Measurements from ENCODE around the gene SNX5. TPM values are rescaled to one million over a fixed set of nuclear protein-coding genes. Genes with fewer than 3 reads are reported as not detected.

Gene SNX5
- total RNA-seq, 2 donors from 2014 or later, result 114 to 255 TPM

DNA sequence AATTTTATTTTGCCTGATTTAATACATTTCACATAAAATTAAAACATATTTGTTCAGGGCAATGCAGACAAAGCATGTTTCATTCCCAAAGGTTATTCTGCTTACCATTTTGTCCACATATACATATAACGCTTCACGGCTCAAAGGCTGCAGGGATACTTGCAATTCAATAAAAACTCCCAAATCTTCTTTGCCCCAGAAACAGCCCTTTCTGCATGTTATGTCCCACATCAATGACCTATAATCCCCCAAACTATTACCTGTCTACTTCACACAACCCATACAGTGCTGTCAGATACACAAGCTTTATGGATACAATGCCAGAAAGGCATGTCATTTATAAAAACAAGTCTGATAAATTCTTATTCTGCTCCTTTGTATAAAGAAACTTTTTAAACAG lies 20.2 kb downstream of the SNX5 start:
- Mint-ChIP-seq H3K4me3 (no peak overlapping the region), H3K27ac (peak overlapping the region; percentile 7 to 15), H3K27me3 (no peaks in the 10 kb centered on the region), H3K9me3 (no peaks in the 10 kb centered on the region), H3K4me1 (ENCODE audit: low read depth in 2 of 2) (peaks cover 6 to 11% of the 10 kb centered on the region in 2 donors), H3K36me3 (peaks cover 54% of the 10 kb centered on the region)
- DNase-seq (ENCODE audit: low spot score) (no peak), ATAC-seq (no peak)

DNA sequence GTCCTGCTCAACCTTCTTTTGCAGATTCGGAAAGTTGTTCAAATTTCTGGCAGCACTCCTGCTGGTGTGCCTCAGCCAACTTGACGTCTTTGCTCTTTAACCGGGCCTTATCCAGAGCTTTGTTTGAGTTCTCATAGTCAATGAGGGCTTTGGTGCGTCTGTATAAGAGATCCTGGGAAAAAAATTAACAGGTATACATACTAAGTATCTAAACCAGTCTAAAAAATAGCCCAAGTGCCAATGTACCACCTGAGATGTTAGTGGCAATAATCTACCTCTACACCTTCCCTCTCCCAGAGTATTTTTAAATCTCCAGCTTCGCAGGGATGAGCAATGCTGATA lies 21.1 kb downstream of the SNX5 start:
- no peak overlapping the region for H3K4me3 Mint-ChIP-seq
- H3K27me3 Mint-ChIP-seq, result no peaks in the 10 kb centered on the region
- DNase-seq (ENCODE audit: low spot score), result no peak
- no peaks in the 10 kb centered on the region for H3K9me3 Mint-ChIP-seq
- ATAC-seq, result no peak
- peaks cover 53% of the 10 kb centered on the region for H3K36me3 Mint-ChIP-seq
- H3K4me1 Mint-ChIP-seq (ENCODE audit: low read depth in 2 of 2), result peaks cover 6 to 8% of the 10 kb centered on the region in 2 donors
- H3K27ac Mint-ChIP-seq, result no peak overlapping the region

DNA sequence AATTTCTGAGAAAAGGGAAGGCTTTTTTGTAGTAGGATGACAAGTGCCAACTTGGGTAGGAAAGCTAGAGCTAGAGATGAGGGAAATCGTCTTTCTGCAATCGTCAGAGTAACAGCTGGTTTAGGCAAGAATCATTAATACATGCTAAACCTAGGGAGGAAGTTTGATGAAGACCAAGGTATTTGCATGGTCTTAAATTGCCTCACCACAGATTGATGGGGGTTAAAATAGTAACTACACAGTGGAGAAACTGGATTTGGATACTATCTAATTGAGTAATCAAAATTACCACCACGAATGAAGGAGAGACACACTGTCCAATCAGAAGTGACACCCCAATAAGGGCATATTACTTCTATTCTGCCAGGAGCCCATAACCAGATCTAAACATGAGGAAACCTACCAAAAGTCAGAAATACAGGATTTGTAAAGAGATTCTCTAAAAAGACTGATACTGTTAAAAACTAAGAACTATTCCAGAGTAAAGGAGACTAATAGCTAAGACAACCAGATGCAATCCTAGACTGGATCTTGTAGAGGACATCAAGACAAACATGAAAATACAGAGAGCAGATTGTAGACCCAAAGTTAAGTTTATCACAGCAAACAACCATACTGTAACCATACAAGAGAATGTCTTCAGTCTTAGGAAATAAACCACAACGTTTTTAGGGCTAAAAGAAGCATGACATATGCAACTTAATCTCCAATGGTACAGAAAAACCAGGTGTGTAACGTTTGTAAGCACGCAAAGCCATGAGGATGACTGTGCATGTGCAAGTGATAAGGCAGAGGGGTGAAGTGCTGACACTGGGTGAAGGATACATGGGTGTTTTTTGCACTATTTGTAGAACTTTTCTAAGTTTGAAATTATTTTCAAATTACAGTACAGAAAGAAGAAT lies 21.8 kb downstream of the SNX5 start:
- no peaks in the 10 kb centered on the region for H3K27me3 Mint-ChIP-seq
- no peak overlapping the region for H3K4me3 Mint-ChIP-seq
- no peaks in the 10 kb centered on the region for H3K9me3 Mint-ChIP-seq
- H3K27ac Mint-ChIP-seq, result peak overlapping the region in 1 of 2 donors; percentile 40
- ATAC-seq (no peak), DNase-seq (ENCODE audit: low spot score) (no peak)
- H3K4me1 Mint-ChIP-seq (ENCODE audit: low read depth in 2 of 2), result peaks cover 6 to 8% of the 10 kb centered on the region in 2 donors
- peaks cover 54% of the 10 kb centered on the region for H3K36me3 Mint-ChIP-seq

DNA sequence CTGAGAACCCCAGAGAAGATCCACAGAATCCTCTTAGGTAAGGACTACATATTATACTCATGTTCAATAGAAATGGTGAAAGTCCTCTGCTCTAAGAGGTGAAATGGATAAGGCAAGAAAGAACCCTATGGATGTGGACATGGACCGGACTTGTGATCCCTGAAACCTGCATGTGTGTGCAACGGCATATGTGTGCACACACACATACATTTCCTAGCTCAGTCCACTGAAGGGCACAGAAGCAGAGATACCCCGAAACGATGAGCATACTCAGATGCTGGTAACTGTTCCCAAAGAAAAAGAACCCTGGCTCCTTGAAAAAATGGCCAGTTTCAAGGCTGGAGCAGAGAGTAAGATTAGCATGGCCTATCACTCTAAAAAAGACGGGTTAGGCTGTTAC lies 22.6 kb downstream of the SNX5 start:
- Mint-ChIP-seq H3K9me3 (no peaks in the 10 kb centered on the region), H3K4me1 (ENCODE audit: low read depth in 2 of 2) (peaks cover 6 to 8% of the 10 kb centered on the region in 2 donors), H3K27me3 (no peaks in the 10 kb centered on the region), H3K27ac (peak overlapping the region in 1 of 2 donors; percentile 40), H3K4me3 (no peak overlapping the region), H3K36me3 (peaks cover 54% of the 10 kb centered on the region)
- ATAC-seq (no peak), DNase-seq (ENCODE audit: low spot score) (no peak)

DNA sequence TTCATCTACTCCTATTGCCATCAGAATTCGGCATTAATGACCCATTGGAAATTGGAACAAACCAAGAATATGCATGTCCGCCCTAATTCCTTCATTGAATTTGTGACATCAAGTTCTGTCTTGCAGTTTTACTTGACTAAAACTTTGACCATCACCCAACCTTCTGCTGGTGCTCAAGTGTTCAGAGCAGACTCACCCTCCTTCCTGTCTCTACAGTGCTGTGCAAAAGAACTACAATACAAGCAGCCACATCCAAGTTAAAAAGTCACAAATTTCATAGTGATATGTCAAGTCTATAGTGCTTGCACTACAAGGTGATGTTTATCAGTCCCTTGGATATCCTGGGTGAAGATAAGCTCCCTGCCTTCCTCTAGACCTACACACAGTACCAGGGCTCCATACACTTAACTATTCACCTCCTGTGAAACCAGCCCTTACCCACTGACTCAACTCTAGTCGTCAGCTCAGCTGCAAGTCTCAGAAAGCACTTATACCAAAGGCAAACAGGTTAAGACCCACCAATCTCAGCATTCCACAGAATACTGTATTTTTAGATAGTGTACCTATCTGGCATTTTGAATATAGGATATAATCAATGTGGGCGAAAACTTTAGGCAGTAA lies 23.6 kb downstream of the SNX5 start:
- no peak overlapping the region for H3K4me3 Mint-ChIP-seq

DNA sequence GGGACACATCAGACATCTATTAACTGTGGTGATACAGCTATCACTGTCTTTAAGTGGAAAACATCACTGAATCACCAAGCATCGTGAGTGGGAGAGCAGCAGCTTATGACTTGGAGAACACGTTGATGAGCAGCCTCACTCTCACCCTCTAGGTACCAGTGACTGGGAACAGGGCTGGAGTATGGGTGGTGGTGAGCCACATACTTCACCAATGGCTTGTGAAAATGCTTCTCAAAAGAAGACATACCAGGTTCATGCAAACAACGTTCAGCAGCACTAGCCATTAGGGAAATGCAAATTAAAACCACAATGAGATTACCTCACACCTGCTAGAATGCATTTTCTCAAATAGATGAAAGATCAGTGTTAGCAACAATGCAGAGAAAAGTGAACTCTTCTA lies 25.3 kb downstream of the SNX5 start:
- no peak for DNase-seq (ENCODE audit: low spot score)
- ATAC-seq, result no peak
- H3K9me3 Mint-ChIP-seq, result no peaks in the 10 kb centered on the region
- H3K27me3 Mint-ChIP-seq, result no peaks in the 10 kb centered on the region
- H3K4me3 Mint-ChIP-seq, result no peak overlapping the region
- H3K36me3 Mint-ChIP-seq, result peaks cover 42% of the 10 kb centered on the region
- peak overlapping the region in 1 of 2 donors; percentile 62 for H3K27ac Mint-ChIP-seq
- peaks cover 17% of the 10 kb centered on the region in 2 donors for H3K4me1 Mint-ChIP-seq (ENCODE audit: low read depth in 2 of 2)

More for the DNA sequence above, 23.6 kb downstream of the SNX5 start:
- ATAC-seq (no peak), DNase-seq (ENCODE audit: low spot score) (no peak)
- peaks cover 54% of the 10 kb centered on the region for H3K36me3 Mint-ChIP-seq
- peak overlapping the region in 1 of 2 donors; percentile 41 for H3K27ac Mint-ChIP-seq
- H3K27me3 Mint-ChIP-seq, result no peaks in the 10 kb centered on the region
- H3K4me1 Mint-ChIP-seq (ENCODE audit: low read depth in 2 of 2), result peaks cover 9 to 12% of the 10 kb centered on the region in 2 donors
- no peaks in the 10 kb centered on the region for H3K9me3 Mint-ChIP-seq

DNA sequence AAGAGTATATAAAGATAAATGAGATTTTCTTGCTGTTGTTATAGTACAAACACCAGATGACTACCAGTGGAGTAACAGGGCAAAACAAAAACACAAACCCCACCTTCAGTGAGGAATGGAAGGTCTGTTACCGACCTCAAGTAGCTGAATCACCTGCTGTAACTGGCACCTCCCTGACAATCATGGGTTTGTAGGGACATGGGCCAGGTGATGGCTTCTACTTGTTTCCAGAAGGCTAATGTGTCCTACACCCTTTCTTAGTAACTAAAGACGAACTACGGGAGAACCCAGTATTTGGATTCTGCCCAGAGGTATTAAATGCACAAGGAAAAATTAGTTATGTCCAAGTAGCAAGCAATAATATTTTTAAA lies 26.8 kb downstream of the SNX5 start:
- Mint-ChIP-seq H3K4me1 (ENCODE audit: low read depth in 2 of 2) (peaks cover 17 to 19% of the 10 kb centered on the region in 2 donors), H3K27ac (no peak overlapping the region), H3K27me3 (no peaks in the 10 kb centered on the region), H3K36me3 (peaks cover 36% of the 10 kb centered on the region), H3K9me3 (no peaks in the 10 kb centered on the region), H3K4me3 (no peak overlapping the region)
- ATAC-seq, result no peak
- no peak for DNase-seq (ENCODE audit: low spot score)

DNA sequence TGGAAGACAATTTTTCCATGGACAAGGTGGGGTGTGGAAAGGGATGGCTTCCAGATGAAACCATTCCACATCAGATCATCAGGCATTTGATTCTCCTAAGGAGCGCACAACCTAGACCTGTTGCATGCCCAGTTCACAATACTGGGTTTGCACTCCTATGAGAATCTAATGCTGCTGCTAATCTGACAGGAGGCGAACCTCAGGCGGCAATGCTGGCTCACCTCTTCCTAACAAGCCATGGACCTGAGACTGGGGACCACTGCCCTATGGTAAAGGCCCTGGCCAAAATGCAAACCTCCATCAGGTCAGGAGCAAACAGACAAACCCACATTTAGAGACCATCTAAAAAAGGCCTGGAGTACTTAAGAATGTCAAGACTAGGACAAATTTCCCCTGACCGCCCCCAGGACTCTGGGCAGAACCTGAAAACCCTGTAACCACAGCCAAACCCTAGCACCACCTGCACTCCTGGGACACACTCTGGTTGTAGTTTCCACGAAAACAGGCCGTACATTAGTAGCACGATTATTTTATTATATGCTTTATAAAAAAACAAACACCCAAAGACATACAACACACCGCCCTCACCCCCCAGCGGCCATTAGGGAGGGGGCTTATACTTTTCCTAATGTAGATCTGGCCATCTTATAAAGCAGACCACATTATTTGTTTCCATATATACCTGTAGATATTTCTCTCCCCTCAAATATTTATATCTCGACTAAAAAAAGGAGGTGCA lies 27.3 kb downstream of the SNX5 start:
- ATAC-seq (no peak), DNase-seq (ENCODE audit: low spot score) (no peak)
- H3K27me3 Mint-ChIP-seq, result no peaks in the 10 kb centered on the region
- no peak overlapping the region for H3K4me3 Mint-ChIP-seq
- H3K36me3 Mint-ChIP-seq, result peaks cover 31% of the 10 kb centered on the region
- H3K27ac Mint-ChIP-seq, result peak overlapping the region in 1 of 2 donors; percentile 11
- no peaks in the 10 kb centered on the region for H3K9me3 Mint-ChIP-seq
- H3K4me1 Mint-ChIP-seq (ENCODE audit: low read depth in 2 of 2), result peaks cover 17 to 19% of the 10 kb centered on the region in 2 donors

DNA sequence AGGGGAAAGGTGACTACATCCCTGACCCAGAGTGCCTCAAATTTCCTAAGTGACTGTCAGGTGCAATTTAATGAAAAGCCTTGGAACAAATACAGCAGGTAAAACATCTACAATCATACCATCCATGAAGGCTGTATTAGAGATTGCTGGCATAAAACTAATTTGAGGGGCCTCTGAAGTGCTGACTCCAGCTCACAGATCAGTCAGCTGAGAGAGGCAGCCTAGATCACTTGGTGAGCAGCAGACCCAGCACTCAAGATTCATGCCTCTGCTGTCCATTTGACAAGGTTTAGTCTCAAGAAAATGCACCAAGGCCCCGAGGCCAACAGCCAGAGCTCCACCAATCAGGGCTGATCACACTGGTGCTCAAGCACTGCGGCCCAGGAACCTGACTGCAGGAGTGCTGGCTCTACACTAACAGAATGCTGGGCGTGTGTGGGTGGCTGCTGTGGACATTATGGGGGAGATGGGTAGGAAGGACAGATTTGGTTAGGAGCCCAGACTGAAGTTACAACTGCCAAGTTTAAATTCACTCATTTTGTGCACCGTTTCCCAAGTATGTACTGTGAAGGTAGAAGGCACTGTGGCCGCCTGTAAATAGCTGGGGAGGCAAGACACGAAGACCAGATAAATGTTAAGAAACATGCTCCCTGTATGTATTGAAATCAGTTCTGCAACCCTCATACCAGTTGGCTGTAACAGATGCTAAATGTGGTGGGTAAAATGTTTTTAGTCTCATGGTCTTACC lies 28.2 kb downstream of the SNX5 start:
- Mint-ChIP-seq H3K36me3 (peaks cover 23% of the 10 kb centered on the region), H3K4me3 (no peak overlapping the region), H3K4me1 (ENCODE audit: low read depth in 2 of 2) (peaks cover 17 to 19% of the 10 kb centered on the region in 2 donors), H3K27me3 (no peaks in the 10 kb centered on the region), H3K9me3 (no peaks in the 10 kb centered on the region), H3K27ac (peak overlapping the region; percentile 11 to 32)
- ATAC-seq (no peak), DNase-seq (ENCODE audit: low spot score) (no peak)

DNA sequence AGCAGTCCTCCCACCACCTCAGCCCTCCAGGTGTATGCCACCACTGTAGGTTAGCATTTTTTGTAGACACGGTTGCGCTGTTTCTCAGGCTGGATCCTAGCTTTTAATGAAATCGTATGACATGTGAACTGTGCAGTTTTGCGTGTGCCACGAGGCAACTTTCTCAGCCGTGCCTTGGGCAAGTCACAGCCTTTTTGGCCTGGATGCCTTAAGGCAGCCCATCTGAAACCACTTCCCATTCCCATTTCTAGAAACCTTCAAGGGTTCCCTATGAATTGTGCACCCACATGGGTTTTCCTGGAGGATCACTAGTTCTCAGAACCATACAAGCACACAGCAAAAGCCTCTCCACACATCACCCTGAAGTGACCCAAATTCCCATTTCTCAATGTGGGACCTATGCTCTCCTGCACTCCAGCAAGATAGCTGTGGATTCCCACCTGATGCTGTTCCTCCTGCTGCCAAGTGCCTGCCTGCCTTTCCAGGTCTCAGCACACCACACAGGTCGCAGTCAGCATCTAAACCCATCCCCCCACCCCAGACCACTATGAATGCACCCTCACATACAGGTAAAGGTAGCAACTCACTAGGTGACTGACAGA lies 28.9 kb downstream of the SNX5 start:
- H3K9me3 Mint-ChIP-seq, result no peaks in the 10 kb centered on the region
- no peaks in the 10 kb centered on the region for H3K27me3 Mint-ChIP-seq
- H3K4me3 Mint-ChIP-seq, result no peak overlapping the region
- peaks cover 12 to 15% of the 10 kb centered on the region in 2 donors for H3K4me1 Mint-ChIP-seq (ENCODE audit: low read depth in 2 of 2)
- no peak overlapping the region for H3K27ac Mint-ChIP-seq
- DNase-seq (ENCODE audit: low spot score), result no peak
- H3K36me3 Mint-ChIP-seq, result peaks cover 18% of the 10 kb centered on the region
- ATAC-seq, result peak; percentile 12 to 19

DNA sequence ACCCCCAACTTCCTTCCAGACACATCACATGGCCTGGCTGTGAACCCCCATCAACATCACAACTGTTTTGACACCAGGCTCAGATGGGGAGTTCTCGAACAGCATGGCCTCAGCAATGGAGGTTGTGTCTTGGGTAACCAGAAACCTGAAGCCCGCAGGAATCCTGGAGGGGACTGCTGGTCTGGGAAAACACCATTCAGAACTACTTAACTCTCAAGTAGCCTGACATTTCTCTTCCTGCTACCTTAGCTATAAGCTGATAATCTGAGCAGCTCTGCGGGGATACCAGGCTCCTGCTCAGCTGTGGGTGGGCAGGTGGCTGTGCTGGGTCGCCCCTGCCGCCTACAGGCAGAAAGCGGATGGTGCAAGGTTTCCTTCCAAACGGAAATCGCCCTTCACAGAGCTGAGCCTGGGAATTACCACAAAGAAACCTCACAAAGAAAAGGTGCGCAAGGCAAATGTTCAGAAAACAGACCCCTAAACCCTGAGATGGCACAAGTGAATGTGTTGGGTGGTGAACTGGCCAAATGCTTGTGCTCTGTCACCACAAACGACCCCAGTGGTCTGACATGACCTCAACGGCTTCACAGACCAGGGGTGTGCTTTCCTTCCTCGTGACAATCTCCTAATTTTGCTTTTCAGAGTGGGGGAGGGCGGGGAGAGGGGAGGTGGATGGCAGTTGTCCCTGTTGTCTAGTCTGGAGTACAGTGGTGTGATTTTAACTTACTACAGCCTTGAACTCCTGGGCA lies 29.5 kb downstream of the SNX5 start:
- Mint-ChIP-seq H3K36me3 (peaks cover 16% of the 10 kb centered on the region), H3K4me1 (ENCODE audit: low read depth in 2 of 2) (peaks cover 12 to 15% of the 10 kb centered on the region in 2 donors), H3K27ac (no peak overlapping the region), H3K9me3 (no peaks in the 10 kb centered on the region), H3K27me3 (no peaks in the 10 kb centered on the region), H3K4me3 (no peak overlapping the region)
- ATAC-seq (peak; percentile 87 to 90), DNase-seq (ENCODE audit: low spot score) (peak; percentile 73)

DNA sequence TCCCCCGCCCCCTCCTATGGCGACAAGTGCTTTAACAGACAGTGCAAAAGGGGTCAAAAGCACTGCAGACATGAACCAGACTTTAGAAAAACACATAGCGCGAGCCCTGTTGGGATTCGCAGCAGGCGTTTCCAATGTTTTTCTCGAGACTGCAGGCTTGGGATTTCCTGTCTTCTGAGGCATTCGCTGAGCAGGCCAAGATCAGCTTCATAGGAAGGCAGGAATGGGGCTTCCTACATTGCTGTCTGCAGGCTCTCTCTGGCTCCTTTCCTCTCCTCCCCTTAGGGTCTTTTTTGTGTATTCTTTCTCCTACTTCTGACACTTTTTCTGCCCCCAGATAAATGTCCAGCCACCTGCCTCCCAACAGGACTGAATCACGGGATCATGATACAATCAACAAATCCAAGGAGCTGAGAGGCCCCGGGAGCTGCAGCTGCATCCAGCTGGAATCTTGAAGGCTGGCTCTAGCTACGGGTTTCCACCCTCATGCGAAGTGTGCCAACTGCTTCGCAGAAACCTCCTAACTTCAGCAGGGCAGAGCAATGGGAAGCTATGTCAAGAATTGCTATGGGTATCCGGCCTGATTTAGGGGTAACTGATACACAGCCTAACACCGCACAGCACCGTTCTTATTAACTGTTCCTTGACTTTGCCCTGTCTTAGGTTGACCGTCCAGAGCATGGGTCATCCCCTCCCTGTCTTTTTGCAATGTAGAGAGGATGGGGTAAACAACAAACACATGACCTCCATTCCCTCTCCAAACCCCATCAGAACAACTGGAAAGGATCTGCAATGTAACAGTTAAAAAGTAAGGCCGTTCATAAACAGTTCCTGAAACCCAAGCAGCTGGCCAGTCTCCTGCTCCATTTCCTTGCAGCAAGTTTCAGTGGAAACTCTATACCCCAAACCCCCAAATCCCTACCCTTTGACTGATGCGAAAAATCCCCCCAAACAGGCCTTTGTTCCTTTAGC lies 31.5 kb downstream of the SNX5 start:
- Mint-ChIP-seq H3K36me3 (no peaks in the 10 kb centered on the region), H3K4me1 (ENCODE audit: low read depth in 2 of 2) (peaks cover 12 to 16% of the 10 kb centered on the region in 2 donors), H3K9me3 (no peaks in the 10 kb centered on the region), H3K27ac (peak overlapping the region in 1 of 2 donors; percentile 28), H3K27me3 (no peaks in the 10 kb centered on the region), H3K4me3 (no peak overlapping the region)
- no peak for ATAC-seq
- no peak for DNase-seq (ENCODE audit: low spot score)
